Right lobe of liver (tissue), 4 donors: ENCODE data around the gene RWDD2A.

Experiments
- CTCF ChIP-seq, 4 donors: fragments of 200-600 bp in 3 of 4; fragments of 450-650 bp in 1 of 4; IDR thresholded peaks; one replicate each; pipeline versions ENCODE4 v1.5.1 to v1.8.0; 2016 to 2022; ENCODE audit warnings: antibody characterized with exemption in 4 of 4, mild to moderate bottlenecking in 2 of 4
- POLR2A ChIP-seq: fragments of 450-650 bp; IDR thresholded peaks from one replicate; pipeline ENCODE4 v1.6.1; 2017; ENCODE audit warnings: antibody characterized with exemption, mild to moderate bottlenecking
- donor health status: DM: no; HTN: no; CAD: no.
- donor health status: DM: no; HTN: no; CAD: no.
- donor health status: DM: no; HTN: yes; CAD: no.

GRCh38 chr6:83193747-83194566 is 800 bp downstream of the RWDD2A start:
- no peak for TF ChIP-seq CTCF (IDR thresholded peaks at IDR 0.05)
- TF ChIP-seq POLR2A, result no peak
